ENCODE data around the gene IL17RA.

Gene IL17RA, protein sequence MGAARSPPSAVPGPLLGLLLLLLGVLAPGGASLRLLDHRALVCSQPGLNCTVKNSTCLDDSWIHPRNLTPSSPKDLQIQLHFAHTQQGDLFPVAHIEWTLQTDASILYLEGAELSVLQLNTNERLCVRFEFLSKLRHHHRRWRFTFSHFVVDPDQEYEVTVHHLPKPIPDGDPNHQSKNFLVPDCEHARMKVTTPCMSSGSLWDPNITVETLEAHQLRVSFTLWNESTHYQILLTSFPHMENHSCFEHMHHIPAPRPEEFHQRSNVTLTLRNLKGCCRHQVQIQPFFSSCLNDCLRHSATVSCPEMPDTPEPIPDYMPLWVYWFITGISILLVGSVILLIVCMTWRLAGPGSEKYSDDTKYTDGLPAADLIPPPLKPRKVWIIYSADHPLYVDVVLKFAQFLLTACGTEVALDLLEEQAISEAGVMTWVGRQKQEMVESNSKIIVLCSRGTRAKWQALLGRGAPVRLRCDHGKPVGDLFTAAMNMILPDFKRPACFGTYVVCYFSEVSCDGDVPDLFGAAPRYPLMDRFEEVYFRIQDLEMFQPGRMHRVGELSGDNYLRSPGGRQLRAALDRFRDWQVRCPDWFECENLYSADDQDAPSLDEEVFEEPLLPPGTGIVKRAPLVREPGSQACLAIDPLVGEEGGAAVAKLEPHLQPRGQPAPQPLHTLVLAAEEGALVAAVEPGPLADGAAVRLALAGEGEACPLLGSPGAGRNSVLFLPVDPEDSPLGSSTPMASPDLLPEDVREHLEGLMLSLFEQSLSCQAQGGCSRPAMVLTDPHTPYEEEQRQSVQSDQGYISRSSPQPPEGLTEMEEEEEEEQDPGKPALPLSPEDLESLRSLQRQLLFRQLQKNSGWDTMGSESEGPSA

DNA sequence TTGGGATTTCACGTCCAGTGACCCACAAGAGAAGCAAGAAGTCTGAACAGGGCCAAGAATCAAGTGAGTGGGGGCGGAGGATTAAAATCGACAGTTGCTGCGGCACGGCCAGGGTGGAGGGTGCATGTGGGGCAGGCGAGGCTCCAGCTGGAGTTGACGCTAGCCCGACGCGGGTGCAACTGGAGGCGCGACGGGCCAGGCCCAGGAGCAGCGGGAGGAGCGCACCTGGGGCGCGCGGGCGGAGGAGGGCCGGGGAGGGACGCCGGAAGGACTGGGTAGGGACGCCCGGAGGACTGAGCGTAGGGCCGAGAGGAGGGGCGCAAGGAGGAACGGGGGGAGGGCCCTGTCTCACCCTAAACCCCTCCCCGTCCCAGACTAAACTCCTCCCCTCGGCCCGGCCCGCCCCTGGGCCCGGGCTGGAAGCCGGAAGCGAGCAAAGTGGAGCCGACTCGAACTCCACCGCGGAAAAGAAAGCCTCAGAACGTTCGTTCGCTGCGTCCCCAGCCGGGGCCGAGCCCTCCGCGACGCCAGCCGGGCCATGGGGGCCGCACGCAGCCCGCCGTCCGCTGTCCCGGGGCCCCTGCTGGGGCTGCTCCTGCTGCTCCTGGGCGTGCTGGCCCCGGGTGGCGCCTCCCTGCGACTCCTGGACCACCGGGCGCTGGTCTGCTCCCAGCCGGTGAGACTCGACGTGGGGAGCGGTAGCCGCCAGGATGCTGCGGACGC lies at the start of gene IL17RA:
Gene IL17RA (plus strand): TSS at position 447 of the 723 bp plus-strand sequence. CDS start 92 bp downstream, at position 539.
- DNase-seq, result peak; percentile 66

DNA sequence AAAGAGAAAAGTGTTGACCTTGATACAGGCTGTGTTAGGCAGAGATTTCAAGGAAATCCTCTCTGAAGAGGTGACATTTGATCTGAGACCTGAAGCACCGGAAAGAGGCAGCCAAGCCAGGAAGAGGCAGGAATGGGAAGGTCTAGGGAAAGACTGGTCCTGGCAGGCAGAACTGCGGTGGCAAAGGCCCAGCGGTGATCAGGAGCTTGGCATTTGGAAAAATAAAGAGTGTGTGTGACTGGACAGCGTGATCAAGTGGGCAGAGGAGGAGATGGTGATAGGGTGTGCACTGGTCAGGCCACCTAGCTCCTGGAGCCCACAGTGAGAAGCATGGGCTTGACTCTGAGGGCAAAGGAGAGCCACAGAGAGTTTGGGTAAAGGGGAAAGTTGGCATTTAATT lies 49.6 kb upstream of the IL17RA start:
- DNase-seq, result no peak

DNA sequence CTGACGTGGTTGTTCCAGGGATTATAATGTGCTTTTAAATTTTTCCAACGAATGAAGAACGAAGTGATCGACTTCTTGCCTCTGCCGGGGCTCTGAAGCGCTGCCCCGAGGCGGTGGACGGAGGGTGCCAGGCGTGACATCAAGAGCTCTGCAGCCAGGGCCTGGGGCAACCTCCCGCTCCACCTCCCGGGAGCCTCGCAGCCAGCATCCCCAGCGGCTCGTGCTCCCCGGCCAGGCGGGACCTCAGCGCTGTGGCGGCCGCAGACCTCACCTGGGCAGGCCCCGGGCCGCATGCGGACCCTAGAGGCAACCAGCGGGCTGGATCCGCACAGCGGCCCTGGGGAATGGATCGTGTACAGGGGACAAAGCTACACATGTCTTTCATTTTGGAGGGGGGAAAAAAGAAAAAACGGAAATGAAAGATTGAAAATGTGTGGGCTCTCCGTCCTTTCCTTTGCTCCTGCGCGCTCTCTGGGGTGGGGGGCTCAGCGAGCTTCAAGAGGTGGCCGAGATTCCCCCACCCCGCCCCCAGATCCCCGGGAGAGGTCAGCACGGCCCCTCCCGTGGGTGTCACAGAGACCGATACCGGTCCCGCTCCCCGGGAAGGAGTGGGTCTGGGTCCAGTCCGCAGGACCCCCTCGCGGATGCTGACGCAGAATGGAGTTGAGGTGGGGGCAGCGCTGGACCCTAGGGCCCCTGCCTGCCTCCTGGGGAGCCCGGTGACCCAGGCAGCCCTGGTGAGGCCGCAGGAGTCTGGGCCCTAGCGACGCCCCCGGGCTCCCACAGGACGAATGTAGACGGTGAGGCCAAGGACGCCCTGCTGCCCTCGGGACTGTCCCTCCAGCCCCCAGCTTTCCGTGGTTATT lies 48.6 kb upstream of the IL17RA start:
- peak; percentile 36 for DNase-seq

DNA sequence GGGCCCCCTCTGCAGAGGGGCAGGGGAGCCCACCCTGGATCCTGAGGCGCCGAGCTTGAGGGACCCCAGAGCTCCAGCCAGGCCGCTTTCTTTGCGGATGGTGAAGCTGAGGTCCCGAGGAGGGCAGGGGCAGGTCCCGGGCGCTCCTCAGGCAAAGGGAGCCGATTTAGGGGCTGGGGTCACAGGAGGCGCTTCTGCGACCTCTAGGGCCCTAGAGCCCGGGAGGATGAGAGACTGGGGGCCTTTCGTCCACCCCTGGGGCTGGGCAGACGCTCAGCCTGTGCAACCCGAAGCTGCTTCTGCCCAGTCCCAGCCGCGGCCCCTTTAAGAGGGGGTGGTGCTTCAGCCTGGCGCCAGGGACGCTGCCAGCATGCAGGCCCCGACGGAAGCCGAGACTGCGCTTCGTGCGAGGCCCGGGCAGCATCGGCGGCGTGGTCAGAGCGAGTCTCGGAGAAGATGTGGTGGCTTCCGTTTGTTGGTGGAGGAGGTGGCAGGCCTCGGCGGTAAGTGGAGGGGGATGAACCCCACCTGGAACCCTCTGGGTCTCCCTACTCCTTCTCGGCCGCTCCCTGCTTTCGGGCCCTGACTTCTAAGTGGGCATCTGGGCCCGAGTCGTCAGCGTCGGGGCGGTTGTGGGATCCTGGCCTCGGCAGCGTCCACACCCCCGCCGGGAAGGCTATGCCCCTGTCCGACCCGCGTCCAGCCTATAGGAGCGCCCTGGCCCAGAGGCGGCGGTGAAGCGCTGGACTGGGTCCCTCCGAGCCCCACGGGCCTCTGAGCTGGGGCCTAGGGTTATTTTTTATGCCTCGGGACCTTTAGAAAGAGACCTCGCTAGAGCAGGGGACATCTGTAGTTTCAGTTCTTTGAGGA lies 47.7 kb upstream of the IL17RA start:
- peak; percentile 43 for DNase-seq

DNA sequence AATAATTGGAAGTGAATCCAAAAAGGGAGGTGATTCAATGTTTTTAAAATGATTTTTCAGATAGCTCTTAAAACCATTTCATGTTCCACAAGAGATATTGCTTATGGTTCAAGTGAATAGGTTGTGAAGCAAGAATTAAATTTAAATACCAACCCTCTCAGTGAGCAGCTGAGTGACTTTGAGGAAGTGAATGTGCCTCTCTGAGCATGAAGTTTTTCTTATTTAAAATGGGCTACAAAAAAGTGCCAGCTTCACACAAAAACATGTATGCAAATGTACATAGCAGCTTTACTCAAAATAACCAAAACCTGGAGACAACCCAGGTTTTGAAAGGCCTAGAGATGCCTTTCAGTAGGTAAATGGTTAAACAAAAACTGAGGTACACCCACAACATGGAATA lies 41.3 kb upstream of the IL17RA start:
- DNase-seq, result no peak

DNA sequence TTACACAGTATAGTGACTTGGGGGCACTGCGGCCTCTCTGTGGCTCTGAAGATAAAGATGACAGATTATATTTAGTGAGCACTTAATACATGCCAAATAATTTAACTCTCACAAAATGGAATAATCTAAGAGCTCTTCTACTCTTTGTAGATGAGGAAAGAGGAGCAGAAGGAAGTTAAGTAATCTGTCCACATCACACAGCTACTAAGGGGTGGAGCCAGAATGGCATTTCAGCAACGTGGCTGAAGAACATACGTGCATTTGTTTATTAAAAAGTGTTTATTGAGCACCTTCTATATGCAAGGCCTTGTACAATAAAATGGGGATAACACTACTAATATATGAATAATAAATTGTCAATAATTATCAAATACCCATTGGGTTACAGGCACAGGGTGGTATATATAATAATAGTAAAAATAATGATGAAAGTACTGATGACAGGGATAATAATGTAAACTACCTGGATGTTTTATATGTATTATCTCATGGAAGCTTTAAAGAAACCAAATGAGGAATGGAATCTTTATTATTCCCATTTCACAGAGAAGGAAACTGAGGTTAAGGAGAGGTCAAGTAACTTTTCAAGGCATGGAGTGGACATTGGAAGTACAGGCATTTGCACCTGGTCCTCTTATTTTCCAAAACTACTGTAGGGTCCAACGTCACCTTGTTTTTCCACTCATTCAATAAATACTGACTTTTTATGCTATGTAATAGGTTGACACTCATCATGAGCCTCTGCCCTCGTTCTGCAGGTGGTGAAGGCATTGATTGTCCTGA lies 38.0 kb upstream of the IL17RA start:
- no peak for DNase-seq

DNA sequence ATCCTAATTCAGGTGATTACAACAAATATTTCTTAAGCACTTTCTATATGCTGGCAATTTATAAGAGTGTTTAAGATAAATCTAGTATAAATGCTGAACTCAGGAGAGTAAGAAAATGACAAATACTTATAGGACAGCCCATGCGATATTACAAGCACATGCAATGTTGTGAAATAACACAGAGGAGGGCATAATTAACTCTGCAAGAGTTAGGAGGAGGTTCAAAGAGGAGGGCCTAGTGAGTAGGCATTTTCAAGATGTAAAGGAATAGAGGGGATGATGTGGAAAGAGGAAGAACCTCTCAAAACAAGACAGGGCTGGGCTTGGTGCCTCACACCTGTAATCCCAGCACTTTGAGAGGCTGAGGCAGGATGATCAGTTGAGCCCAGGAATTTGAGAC lies 37.1 kb upstream of the IL17RA start:
- no peak for DNase-seq

DNA sequence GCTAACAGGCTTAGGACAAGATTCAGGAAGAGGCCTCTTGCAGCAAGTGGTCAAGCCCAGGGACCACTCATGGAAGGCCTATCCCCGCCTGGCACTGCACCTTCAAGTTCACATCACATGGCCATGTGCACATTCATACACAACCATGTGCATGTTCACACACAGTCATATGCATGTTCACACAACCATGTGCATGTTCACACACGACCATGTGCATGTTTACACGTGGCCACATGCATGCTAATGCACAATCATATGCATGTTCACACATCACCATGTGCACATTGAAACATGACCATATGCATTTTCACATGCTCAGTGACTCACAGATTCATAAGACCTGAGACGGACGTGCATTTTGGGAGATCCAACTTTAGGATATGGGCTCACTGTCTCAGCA lies 28.7 kb upstream of the IL17RA start:
- DNase-seq, result no peak

DNA sequence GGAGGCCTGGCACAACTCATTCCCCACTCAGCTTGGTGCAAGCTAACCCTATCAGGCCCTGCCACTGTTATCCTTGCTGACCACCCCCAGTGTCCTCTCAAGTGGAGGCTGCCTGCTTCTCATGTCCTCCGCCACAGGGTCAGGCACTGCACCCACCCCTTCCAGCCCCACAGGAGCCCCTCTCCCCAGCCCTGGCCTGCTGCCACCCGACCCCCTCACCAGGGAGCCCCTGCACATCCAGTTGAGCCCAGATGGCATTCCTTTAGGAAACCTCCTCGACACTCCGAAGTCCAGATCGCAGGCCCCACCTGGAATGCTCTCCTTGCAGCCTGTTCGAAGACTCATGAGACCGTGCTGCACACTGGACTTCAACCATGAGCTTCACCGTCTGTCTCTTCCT lies 28.0 kb upstream of the IL17RA start:
- no peak for DNase-seq

DNA sequence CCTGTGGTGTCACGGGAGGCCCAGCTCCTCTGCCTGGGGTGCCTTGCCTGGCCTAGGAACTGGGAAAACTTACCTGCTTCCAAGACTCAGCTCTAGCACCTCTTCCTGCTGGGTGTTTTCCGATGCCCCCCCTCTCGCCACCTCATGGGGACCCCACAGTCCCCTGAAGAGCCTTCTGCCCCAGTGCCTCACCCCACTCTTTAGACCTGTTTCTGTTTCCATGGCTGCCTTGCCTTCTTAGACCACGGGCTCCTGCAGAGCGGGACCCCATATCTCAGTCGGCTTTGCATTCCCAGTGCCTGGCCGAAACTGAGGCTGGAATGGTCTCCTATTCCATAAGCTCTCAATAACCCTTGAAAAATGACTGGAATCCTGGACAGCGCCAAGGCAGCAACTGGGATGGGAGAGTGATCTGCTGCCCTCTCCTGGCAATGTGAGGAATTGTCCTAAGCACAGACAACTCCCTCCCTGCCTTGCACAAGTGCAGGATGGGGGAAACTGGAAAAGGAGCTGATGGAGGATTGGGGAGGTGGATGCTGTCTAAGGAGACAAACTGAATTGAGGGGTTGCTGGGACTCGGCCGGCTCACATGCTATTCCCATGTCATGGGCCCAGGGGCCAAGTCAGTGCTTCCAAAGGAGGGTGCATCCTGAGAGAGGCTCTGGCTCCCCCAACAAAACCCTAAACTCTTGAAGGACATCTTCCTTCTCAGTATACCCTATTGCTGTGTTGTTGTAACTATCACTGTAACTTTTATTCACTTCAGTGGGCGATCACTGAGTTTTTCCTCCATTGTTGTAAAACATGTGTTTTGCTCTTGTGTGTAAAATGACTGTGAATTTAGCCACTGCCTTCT lies 26.6 kb upstream of the IL17RA start:
- peak; percentile 48 for DNase-seq

DNA sequence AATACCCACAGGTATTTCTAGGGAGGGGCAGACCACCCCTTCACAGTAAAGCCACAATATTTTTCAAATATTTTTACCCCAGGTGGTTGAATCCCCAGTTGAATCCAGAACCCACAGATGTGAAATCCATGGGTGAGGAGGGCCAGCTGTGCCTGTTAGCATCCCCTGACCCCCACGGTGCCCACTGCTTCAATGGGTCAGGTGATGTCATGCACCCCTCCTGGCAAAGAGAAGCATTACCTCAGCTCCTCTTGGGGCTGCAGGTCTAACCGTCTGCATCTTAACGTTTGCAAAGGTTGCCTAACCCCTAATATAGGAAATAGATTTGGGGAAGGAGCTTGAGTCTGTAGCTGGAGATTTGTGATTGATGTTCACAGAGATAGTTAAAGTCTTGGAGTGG lies 24.7 kb upstream of the IL17RA start:
- DNase-seq, result no peak

DNA sequence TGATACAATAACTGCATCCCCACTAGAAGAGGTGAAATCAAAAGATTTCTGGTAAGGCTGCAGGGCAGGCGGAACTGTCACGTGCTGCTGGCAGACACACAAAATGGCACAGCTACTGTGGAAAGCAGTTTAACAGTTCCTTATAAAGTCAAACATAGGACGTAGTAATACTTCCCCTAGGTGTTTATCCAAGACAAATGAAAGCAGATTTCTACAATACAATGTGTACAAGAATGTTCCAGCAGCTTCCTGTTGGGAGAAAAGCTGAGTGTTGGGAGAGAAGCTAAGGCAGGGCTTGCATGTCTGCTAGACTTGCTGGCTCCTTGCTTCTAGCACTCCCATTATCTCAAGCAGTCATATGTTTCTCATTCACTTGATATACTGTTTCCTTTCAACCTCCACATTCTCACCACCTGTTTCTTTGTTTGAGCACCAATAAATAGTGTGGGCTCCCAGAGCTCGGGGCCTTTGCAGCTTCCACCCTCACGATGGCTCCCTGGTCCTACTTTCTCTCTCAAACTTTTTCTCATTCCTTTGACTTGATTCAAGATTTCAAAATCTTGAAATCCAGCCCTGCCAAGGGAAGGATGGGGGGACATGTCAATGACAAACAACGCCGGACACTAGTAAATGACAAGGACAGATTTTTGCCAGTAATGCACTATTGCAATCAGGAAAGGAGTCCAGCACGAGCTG lies 21.2 kb upstream of the IL17RA start:
- DNase-seq, result no peak

DNA sequence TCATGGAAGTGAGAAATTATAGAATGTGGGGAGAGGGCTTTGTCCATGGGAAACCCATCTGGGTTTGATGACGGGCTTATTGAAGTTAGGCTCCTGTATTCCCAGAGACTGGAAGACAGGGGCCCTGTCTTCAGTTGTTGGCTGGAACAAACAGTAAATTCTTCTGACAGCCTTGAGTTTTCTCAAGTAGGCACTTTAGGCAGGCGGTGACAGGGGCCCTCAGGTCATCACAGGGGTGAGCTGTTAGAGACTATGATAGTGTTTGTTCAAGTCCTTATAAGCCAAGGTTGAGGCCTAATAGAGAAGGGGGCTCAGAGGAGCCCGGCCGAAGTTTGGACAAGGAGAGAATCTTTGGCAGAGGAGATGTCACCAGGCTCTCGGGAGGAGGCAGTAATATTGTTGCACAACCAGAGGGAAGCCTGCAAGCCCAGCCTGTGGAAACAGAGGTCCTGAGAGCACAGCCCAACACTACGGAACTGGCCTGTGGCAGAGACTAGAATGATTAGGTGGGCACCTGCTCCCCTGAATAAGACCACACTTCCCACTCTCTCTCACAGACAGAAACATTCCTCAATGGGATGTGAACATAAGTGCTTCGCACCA lies 20.2 kb upstream of the IL17RA start:
- no peak for DNase-seq

DNA sequence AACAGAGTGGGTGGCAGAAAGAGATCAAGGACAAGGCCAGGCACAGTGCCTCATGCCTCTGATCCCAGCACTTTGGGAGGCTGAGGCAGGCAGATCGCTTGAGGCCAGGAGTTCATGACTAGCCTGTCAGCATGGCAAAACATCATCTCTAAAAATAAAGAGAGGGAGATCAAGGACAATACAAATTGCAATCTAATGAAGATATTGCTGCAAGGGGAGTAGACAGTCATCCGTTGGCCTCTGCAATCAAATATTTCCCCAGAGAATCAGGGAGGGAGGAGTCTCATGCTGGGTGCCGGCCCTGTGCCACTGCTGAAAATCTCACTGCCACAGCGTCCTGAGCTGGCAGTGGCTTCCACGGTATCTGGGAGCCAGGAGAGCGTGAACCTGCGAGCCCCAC lies 19.4 kb upstream of the IL17RA start:
- DNase-seq, result no peak

DNA sequence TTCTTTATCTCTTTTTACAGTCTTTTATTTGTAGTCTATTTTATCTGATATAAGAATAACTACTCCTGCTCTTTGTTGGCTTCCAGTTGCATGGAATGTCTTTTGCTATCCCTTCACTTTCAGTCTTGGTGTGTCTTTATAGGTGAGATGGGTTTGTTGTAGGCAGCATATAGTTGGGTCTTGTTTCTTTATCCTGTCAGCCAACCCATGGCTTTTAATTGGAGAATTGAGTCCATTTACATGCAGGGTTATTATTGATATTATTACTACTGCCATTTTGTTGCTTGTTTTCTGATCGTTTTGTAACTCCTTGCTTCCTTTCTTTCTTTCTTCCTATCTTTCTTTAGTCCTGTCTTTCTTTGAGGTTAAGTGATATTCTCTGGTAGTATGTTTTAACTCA lies 11.9 kb upstream of the IL17RA start:
- no peak for DNase-seq

DNA sequence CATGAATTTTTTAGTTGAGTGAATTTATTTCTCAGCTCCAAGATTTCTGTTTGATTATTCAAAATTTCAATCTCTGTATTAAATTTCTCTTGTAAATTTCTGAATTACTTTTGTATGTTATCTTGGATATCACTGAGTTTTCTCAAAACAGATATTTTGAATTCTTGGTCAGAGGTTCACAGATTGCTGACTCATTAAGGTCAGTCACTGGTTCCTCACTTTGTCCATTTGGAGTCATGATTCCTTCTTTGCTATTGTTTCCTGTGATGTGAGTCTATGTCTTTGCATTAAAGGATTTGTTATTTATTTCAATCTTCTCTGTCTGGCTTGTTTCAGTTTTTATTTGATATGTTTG lies 10.2 kb upstream of the IL17RA start:
- no peak for DNase-seq

DNA sequence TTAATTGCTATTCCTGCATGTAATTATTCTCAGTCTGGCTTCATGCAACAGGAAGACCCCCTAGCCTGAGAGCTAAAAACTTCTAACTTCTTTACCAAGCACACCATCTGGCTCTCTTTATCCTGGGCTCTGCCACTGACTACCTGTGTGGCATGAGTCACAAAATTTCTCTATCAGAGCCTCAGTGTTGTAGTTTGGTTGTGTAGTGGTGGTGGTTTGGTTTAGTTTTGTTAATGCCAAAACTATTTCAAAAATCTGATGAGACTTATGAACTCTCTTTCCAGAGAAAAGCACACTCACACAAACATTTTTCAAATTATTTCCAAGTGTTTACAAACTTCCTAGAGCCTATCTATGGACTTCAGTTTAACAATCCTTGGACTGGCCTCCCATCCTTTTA lies 7.5 kb upstream of the IL17RA start:
- DNase-seq, result no peak

DNA sequence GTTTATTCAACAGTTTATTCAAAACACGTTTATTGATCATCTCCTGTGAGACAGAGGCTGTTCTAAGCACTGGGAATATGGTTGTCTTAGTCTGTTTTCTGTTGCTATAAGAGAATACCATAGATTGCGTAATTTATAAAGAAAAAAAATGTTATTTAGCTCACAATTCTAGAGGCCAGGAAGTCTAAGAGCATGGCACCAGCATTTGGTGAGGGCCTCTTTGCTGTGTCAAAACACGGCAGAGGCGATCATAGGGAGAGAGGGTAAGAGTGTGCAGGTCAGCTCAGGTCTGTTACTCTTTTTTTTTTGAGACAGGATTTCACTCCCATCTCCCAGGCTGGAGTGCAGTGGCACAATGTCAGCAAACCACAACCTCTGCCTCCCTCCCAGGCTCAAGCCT lies 5.2 kb upstream of the IL17RA start:
- no peak for DNase-seq

DNA sequence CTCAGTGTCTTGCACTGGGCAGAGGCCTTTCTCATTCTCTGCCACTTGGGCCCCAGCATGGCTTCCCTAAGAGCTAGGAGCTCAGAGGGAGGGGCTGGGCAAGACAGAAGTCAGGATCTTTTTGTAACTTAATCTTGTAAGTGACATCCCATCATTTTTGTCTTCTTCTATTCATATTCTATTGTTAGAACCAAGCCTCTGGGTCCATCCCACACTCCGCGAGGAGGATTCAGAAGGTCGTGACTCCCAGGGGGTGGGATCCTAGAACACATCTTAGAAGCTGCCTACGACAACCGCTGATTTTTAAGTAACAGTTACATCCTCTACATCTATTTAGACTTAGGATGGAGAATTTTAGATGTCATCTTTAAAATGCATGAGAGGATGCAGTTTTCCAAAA lies 1.5 kb upstream of the IL17RA start:
- no peak for DNase-seq
